ENCODE data around the gene APBA2.

APBA2 gene

GRCh38 chr15:29134641-29135308 is 249.0 kb downstream of the APBA2 start:
- TF ChIP-seq CTCF (IDR thresholded peaks at IDR 0.05; ENCODE audit: low read depth, low read length) = no peak
- H3K9me3 ChIP-seq = no peaks in the 10 kb centered on the region
- H3K4me3 ChIP-seq (ENCODE audit: low read depth, low read length) = no peak overlapping the region
- DNase-seq = no peak
- no peaks in the 10 kb centered on the region for H3K4me1 ChIP-seq
- H3K27me3 ChIP-seq = no peaks in the 10 kb centered on the region
- no peaks in the 10 kb centered on the region for H3K36me3 ChIP-seq

GRCh38 chr15:29135309-29135657 is 249.5 kb downstream of the APBA2 start:
- Histone ChIP-seq H3K36me3 (no peaks in the 10 kb centered on the region), H3K4me1 (no peaks in the 10 kb centered on the region), H3K4me3 (ENCODE audit: low read depth, low read length) (no peak overlapping the region), H3K27me3 (peaks cover 3% of the 10 kb centered on the region; the same call in 1 of the 2 replicates), H3K9me3 (no peaks in the 10 kb centered on the region)
- no peak for DNase-seq
- no peak for TF ChIP-seq CTCF (IDR thresholded peaks at IDR 0.05; ENCODE audit: low read depth, low read length)

- no peak for DNase-seq
- Histone ChIP-seq H3K4me3 (ENCODE audit: low read depth, low read length) (no peak overlapping the region), H3K4me1 (no peaks in the 10 kb centered on the region), H3K27me3 (peaks cover 7% of the 10 kb centered on the region), H3K36me3 (no peaks in the 10 kb centered on the region), H3K9me3 (no peaks in the 10 kb centered on the region)
- no peak for TF ChIP-seq CTCF (IDR thresholded peaks at IDR 0.05; ENCODE audit: low read depth, low read length)
Observed at GRCh38 chr15:29135702-29136646, 250.2 kb downstream of the APBA2 start.

- Histone ChIP-seq H3K36me3 (no peaks in the 10 kb centered on the region), H3K4me3 (ENCODE audit: low read depth, low read length) (no peak overlapping the region), H3K27me3 (peaks cover 16% of the 10 kb centered on the region), H3K4me1 (no peaks in the 10 kb centered on the region), H3K9me3 (no peaks in the 10 kb centered on the region)
- TF ChIP-seq CTCF (IDR thresholded peaks at IDR 0.05; ENCODE audit: low read depth, low read length) = no peak
- no peak for DNase-seq
Observed at GRCh38 chr15:29138260-29138659, 252.5 kb downstream of the APBA2 start.

- no peaks in the 10 kb centered on the region for H3K9me3 ChIP-seq
- no peaks in the 10 kb centered on the region for H3K36me3 ChIP-seq
- H3K4me3 ChIP-seq (ENCODE audit: low read depth, low read length) = no peak overlapping the region
- H3K4me1 ChIP-seq = no peaks in the 10 kb centered on the region
- H3K27me3 ChIP-seq = peaks cover 21% of the 10 kb centered on the region
- no peak for DNase-seq
- no peak for TF ChIP-seq CTCF (IDR thresholded peaks at IDR 0.05; ENCODE audit: low read depth, low read length)
Observed at GRCh38 chr15:29139072-29139471, 253.3 kb downstream of the APBA2 start.

Data from BE2C (cell line).